Body of pancreas (tissue), 4 donors: ENCODE measurements around the gene SETSIP.

ENCODE experiments used
- POLR2A ChIP-seq, 3 donors: fragments of 450-650 bp; IDR thresholded peaks; one replicate each; pipeline ENCODE4 v1.6.1; 2016; ENCODE audit warnings: antibody characterized with exemption in 3 of 3, mild to moderate bottlenecking in 2 of 3
- TF ChIP-seq, protein P1 (sequence below), 7 experiments: fragments of 450-650 bp in 4 of 7; fragments of 200-600 bp in 3 of 7; sonication (generic) in 3 of 7; IDR thresholded peaks; one replicate each; pipeline ENCODE4 v1.5.1; 2016 to 2019; ENCODE audit warnings: antibody characterized with exemption in 7 of 7

DNA sequence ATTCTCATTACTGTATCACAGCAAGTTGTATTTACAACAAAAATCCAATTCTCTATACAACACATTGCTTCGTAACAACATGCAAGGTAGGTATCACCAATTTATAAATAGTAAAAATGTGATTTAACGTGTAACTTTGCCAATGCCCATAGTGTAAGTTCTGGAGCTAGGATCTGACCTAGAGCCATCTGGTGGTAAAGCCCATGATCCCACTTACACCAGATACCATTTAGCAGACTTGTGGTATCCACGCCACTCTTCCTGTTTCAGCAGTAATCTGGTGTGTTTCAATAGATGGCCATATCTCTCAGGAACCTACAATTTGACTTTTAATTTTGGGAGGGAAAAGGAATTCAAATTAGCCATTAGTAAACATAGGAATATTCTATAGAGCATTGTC lies 10.2 kb downstream of the SETSIP start:
- TF ChIP-seq, protein P1, sequence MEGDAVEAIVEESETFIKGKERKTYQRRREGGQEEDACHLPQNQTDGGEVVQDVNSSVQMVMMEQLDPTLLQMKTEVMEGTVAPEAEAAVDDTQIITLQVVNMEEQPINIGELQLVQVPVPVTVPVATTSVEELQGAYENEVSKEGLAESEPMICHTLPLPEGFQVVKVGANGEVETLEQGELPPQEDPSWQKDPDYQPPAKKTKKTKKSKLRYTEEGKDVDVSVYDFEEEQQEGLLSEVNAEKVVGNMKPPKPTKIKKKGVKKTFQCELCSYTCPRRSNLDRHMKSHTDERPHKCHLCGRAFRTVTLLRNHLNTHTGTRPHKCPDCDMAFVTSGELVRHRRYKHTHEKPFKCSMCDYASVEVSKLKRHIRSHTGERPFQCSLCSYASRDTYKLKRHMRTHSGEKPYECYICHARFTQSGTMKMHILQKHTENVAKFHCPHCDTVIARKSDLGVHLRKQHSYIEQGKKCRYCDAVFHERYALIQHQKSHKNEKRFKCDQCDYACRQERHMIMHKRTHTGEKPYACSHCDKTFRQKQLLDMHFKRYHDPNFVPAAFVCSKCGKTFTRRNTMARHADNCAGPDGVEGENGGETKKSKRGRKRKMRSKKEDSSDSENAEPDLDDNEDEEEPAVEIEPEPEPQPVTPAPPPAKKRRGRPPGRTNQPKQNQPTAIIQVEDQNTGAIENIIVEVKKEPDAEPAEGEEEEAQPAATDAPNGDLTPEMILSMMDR (IDR thresholded peaks at IDR 0.05) = no peak
- TF ChIP-seq POLR2A (IDR thresholded peaks at IDR 0.05) = no peak
